Left hindlimb (tissue), 1 donor: Measurements from ENCODE around the gene MYH10.

ENCODE experiments used
- DNase-seq: peaks from one replicate; pipeline ENCODE4 v3.0.0-alpha.2; 2018

MYH10 gene

DNA sequence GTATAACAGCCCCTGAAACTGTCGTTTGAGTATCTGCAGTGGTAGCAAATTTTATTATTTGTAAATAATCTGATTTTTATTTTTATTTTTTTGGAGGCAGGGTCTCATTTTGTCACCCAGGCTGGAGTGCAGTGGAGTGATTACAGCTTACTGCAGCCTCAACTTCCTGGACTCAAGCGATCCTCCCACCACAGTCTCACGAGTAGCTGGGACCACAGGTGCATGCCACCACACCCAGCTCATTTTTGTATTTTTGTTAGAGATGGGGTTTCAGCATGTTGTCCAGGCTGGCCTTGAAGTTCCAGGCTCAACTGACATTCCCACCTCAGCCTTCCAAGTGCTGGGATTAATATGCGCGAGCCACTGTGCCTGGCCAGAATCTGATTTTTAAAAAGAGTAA lies 192.1 kb downstream of the MYH10 start:
- DNase-seq = no peak

- DNase-seq = no peak
Observed at GRCh38 chr17:8436844-8437171, 193.7 kb downstream of the MYH10 start.

DNA sequence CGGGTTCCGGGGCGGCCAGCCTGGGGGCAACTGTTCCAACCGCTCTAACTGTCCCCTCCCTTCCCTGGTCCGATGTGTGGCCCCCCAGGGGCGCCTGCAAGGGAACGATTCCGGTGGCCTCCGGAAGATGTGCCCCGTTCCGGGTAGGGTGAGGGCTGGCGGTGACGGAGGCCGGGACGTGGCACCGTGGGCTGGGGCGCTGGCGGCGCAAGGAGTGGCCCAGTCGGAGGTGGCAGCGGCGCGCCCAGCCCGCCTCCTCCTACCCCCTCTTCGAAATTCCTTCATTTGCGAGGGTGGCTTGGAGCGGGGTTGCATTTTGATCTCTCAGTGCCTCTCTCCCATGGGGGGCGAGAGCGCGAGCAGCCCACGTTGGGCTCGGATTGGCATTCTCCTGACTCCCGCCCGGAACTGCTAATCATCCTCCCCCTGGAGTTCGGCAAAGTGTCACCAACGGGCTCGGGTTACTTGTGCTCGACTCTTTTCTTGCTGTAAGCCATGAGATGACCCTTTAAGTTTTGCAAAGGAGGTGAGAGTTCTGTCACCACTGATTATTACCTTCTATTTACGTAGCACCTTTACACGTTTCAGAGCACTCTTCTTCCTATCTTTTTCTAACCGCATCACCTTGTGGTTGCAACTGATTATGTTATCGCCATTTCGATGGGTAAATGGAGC lies 194.2 kb downstream of the MYH10 start:
- DNase-seq = peak; percentile 81

DNA sequence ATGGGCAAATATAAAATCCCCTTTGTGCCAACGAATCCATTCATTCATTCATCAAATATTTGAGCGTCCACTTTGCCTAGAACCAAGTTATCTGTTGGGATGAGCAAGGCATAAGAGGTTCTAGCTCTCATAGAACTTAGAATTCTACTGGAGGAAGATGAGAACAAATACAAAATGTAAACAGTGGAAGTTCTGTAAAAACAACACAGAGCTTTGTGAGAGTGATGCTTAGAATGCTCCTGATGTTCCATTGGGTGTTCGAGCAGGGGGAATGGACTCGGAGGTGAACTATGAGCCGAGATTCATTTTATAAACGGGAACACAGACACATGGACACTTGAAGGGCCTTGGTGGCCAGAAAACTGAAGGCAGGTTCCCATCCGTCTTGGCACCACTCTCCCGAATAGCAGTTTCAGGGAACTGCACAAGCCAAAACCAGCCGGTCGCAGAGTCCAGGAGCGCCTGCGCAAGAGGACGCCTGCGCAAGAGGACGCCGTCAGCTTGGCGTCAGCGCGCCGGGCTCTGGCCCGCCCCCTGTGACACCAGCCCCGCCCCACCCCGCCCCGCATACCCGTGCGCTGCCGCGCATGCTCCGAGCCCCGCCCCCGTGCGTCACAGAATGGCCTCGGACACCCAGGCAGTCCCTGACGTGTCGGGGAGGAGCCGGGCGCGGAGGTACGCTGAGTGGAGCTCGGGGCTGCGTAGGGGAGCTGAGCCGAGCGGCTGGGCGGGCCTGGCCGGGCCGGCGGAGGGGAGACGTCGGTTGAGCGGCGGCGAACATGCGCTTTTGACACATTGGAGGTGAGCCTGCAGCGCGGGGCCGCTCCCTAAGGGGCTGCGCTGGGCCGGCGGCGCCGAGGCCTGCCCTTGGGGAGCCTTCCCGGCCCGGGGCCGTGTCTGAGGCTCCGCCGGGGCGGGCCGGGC lies 195.0 kb downstream of the MYH10 start, which contains the start of gene NDEL1:
Gene NDEL1 (plus strand): TSS at position 640 of the 924 bp plus-strand sequence. CDS start 8,388 bp downstream, outside the sequence.
- peak; percentile 99 for DNase-seq

- DNase-seq = peak; percentile 55
Observed at GRCh38 chr17:8430966-8431365, 199.6 kb downstream of the MYH10 start.

DNA sequence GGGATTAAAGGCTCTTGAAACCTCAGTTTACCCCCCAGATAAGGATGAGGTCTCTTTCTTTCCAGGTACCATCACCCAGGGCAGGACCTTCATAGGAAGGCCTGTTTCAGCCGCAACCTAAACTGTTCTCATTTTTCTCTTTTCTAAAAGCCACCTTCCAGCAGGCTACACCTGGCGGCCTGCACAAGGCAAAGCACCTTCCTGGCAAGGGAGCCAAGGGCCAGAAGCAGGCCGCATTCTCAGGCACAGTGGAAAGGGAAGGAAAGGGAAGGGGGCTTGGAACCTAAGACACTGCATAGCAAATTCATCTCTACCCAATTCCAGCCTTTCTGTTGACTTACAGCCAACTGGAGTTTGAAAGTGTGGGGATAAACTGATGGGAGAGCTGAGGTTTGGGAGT lies 203.7 kb downstream of the MYH10 start:
- no peak for DNase-seq

- no peak for DNase-seq
Observed at GRCh38 chr17:8426094-8426720, 204.3 kb downstream of the MYH10 start.
